Measurements from ENCODE around the gene RANBP10. TPM values are rescaled to one million over a fixed set of nuclear protein-coding genes. Genes with fewer than 3 reads are reported as not detected.

Gene RANBP10
- total RNA-seq, 1 experiment from 2014 or later = 15.6 TPM

- H3K79me1 ChIP-seq (ENCODE audit: insufficient read depth, low read depth, low read length, poor library complexity, severe bottlenecking) = peaks cover 3% of the 10 kb centered on the region
- no peak for DNase-seq
- H3K4ac ChIP-seq (ENCODE audit: low read depth, low read length) = no peak overlapping the region
- H3K9ac ChIP-seq (ENCODE audit: extremely low read depth, insufficient read length, low read length) = no peak overlapping the region
- H3K23me2 ChIP-seq (ENCODE audit: insufficient read length, low read depth, low read length, poor library complexity, severe bottlenecking) = no peaks in the 10 kb centered on the region
- no peaks in the 10 kb centered on the region for H3K9me3 ChIP-seq (ENCODE audit: control insufficient read depth, low read depth, low read length)
- no peak overlapping the region for H2BK120ac ChIP-seq (ENCODE audit: low read depth, low read length, poor library complexity, severe bottlenecking)
- H3K23ac ChIP-seq (ENCODE audit: insufficient read length, low read depth, low read length) = no peak overlapping the region
- TF ChIP-seq CTCF (conservative IDR thresholded peaks at IDR 0.05) = no peak
- H3K14ac ChIP-seq (ENCODE audit: insufficient read depth, low read length) = no peak overlapping the region
- H3K18ac ChIP-seq (ENCODE audit: insufficient read length, low read depth, low read length) = no peak overlapping the region
- no peak overlapping the region for H2BK12ac ChIP-seq (ENCODE audit: insufficient read length, low read depth, low read length)
- no peak overlapping the region for H3T11ph ChIP-seq (ENCODE audit: low read length)
- Mint-ChIP-seq H3K4me3 (no peak overlapping the region), H3K9me3 (no peaks in the 10 kb centered on the region; a peak in 1 of 5 replicates), H3K27ac (peak overlapping the region in 1 of 3 experiments; percentile 69; a peak in 1 of 7 replicates), H3K27me3 (ENCODE audit: low read depth) (no peaks in the 10 kb centered on the region), H3K4me1 (peaks cover 22 to 27% of the 10 kb centered on the region in 2 experiments), H3K36me3 (ENCODE audit: insufficient read depth in 1 of 3, low read depth in 3 of 3) (peaks cover 2 to 7% (median 5%) of the 10 kb centered on the region in 3 experiments; a peak in 4 of 7 replicates)
- no peak overlapping the region for H4K5ac ChIP-seq (ENCODE audit: insufficient read length, low read depth, low read length)
- no peaks in the 10 kb centered on the region; the same call in 1 of the 2 replicates for H3K27me3 ChIP-seq (ENCODE audit: insufficient read depth, low read length)
- no peaks in the 10 kb centered on the region for H4K20me1 ChIP-seq (ENCODE audit: control insufficient read depth, insufficient read depth, insufficient read length)
- H2BK20ac ChIP-seq (ENCODE audit: low read depth, low read length, poor library complexity, severe bottlenecking) = no peak overlapping the region
- no peak overlapping the region for H3K56ac ChIP-seq (ENCODE audit: insufficient read length, low read depth, low read length)
- no peak overlapping the region for H2AFZ ChIP-seq (ENCODE audit: low read length)
- H3K79me2 ChIP-seq (ENCODE audit: insufficient read depth, low read length) = peaks cover 4% of the 10 kb centered on the region; the same call in 1 of the 2 replicates
- no peak overlapping the region for H2AK5ac ChIP-seq (ENCODE audit: insufficient read length, low read length)
- H3K4me1 ChIP-seq (ENCODE audit: insufficient read depth, low read length) = peaks cover 4% of the 10 kb centered on the region; the same call in 1 of the 2 replicates
- no peak overlapping the region for H2BK15ac ChIP-seq (ENCODE audit: low read depth, low read length)
- H3K4me2 ChIP-seq (ENCODE audit: insufficient read depth, insufficient read length, low read length) = no peak overlapping the region
- H4K8ac ChIP-seq (replicated peaks; ENCODE audit: insufficient read length, low read depth, low read length) = no peak overlapping the region
- no peak overlapping the region for H4K91ac ChIP-seq (ENCODE audit: insufficient read length, low read depth, low read length)
- no CpG with 5 or more reads among the region's 6 CpGs for WGBS (ENCODE audit: extremely low coverage, insufficient read length, low lambda C conversion rate)
- no peak overlapping the region for H3K27ac ChIP-seq (ENCODE audit: insufficient read length, low read depth, low read length)
- no peak overlapping the region for H2BK5ac ChIP-seq (ENCODE audit: insufficient read length, low read length)
Measured at GRCh38 chr16:67710607-67711006, 95.8 kb downstream of the RANBP10 start.
